ENCODE results near the gene GABBR1.

Gene GABBR1

DNA sequence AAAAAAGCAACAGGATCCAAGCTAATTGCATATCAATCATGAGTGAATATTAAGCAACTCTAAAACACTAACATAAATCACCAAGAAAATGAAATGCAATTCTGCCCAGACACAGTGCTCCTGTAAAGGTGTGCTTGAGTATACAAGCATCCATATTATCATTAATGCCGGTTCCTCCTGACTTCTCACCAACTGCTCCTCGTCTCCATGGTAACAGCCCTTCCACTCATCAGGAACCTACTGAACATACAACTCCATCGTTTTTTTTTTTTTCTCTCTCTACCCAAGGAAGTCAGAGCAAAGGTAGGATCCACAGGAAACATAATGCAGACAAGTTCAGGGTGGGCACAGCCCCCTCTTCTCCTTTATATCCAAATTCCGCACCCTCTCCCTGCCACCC lies 12.4 kb downstream of the GABBR1 start:
- DNase-seq (ENCODE audit: low read depth in 2 of 2): no peak

DNA sequence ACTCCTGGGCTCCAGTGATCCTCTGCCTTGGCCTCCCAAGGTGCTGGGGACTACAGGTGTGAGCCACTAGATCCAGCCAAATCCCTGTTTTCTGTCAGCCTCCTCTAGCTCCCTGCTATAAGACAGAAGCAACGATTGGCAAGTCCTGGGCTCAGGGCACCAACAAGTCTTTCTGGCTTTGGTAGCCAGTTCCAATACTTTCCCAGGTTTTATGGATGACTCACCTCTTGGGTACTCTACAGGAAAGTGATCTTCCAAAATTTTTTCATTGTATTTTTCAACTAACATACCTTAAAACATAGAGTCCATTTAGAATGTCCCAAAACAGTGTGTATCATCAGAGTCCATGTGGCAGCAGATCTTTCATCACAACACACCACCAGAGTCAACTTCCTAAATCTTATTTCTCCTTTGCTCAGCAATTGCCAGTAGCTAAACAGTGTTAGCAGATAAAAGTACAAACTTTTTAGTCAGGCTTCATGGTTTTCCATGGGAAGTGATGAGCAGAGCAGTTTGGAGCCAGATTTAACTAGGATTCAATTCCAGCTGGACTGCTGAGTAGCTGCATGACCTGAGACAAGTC lies 13.3 kb downstream of the GABBR1 start:
- DNase-seq (ENCODE audit: low read depth in 2 of 2): no peak

DNA sequence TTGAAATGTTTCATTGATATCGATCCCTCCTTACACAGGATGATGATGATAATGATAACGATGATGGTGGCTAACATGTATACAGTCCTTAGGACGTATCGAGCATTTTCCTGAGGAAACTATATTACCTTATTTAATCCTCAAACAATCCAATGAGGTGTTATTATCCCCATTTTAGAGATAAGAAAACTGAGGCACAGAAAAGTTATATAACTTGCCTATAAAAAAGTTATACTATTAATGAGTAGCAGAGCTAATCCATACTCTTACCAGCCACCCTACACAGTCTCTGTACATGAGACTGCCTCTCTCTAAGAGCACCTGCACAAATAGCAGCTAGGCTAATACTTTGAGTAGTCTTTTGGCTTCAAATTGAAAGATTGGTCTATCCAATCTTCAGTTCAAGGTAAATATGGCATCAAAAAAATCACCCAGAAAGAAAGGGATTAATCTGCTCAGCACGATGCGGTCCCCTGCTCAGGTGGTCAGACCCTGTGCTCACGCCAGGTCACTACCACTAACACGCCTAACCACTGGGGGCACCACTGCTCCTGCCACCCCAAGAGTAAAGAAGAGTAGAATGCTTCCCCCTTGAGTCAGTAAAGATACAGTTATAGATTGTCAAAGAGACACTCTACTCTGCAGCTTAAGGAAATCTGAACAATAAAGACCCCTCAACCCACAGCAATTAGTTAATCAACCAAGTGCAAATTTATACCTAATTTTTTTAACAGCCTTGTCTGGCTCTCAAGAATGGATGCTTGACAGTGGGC lies 15.0 kb downstream of the GABBR1 start:
- DNase-seq (ENCODE audit: low read depth in 2 of 2): no peak

DNA sequence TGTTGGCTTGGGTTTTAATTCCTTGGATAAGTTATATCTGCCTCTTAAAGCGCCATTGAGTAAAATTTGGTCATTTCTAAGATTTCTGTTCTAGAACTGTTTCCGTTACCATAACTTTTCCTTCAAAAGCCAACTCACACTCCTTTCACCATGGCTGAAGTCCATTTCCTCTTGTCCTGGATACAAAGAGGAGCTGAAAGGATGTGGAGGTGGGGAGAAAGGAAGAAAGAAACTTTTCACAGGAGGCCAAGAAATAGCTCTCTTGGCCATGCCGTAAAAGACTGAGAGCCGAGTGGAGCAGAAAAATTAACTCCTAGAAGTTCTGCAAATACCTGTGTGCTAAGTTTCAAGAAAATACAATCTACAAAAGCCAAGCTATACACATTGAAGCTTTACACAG lies 21.6 kb downstream of the GABBR1 start:
- DNase-seq (ENCODE audit: low read depth in 2 of 2): no peak

DNA sequence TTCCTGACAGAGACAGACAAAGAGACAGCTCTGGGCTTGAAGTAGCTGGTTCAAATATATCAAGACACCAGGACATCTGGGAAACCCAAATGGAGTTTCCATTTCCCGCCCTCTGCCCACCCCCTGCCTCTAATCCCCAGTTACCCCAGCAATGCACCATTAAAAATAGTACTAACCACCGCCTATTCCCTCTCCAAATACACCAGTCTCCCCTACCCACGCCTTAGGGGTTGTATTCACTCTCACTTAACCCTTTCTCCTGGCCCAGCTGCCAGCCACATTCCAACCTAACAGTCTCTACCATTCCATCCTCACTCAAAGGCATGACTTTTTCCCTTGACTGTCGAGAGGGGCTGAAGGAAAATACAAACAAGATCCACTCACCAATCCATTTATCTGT lies 22.4 kb downstream of the GABBR1 start:
- no peak for DNase-seq (ENCODE audit: low read depth in 2 of 2)

DNA sequence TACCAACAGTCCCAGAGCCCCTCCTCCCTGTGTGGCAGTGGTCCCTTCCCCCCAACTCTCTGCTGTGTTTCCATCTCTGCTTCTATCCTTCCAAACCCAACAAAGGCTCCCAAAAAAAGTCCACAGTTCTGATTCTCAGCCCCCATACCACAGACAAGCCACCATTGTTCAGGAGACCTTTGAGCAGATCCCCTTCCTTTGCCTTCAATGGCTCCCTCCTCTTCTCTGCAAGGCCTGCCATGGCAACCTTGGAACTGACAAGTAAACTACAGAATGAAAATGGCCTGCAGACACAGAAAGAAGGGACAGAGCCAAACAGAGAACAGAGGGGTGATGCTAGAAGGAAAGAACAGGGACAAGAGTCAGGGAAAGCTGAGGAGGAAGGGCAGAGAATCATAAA lies 24.9 kb downstream of the GABBR1 start:
- no peak for DNase-seq (ENCODE audit: low read depth in 2 of 2)

DNA sequence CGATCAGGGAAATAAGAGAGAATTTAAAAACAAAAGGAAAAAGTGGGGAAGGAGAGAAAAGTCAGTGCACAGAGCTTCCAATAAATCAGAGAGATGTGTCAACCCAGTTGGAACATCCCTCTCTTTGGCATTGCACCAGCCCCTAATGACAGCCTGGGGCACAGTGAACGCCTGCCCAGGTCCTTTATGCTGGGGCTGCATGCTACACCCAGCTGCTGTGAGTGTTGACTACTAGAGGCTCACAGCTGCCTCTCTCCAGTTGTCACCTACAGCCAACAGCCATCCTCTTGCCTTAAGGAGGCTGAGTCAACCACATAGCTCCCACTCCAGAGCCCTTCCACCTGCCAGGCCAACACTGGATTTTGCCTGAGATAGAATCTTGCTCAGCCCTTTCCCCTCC lies 29.1 kb downstream of the GABBR1 start:
- no peak for DNase-seq (ENCODE audit: low read depth in 2 of 2)

DNA sequence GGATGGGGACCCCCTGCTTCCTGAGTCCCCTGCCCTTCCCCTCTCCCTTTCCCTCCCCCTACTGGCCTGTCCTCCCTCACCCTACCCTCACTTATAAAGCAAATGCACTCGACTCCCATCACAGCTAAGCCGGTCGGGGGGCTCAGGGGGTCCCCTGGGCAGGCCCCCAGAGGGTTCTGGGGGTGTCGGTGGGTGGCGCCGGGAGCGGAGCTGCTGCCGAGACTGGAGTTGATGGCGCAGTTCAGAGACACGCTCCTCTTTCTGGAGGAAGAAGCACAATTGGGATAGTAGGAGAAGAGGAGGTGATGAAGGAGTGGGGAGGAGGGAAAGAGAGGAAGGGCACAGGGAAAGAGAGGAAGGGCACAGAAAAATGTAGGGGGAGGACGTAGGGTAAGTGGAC lies 29.5 kb downstream of the GABBR1 start:
- DNase-seq (ENCODE audit: low read depth in 2 of 2): no peak

DNA sequence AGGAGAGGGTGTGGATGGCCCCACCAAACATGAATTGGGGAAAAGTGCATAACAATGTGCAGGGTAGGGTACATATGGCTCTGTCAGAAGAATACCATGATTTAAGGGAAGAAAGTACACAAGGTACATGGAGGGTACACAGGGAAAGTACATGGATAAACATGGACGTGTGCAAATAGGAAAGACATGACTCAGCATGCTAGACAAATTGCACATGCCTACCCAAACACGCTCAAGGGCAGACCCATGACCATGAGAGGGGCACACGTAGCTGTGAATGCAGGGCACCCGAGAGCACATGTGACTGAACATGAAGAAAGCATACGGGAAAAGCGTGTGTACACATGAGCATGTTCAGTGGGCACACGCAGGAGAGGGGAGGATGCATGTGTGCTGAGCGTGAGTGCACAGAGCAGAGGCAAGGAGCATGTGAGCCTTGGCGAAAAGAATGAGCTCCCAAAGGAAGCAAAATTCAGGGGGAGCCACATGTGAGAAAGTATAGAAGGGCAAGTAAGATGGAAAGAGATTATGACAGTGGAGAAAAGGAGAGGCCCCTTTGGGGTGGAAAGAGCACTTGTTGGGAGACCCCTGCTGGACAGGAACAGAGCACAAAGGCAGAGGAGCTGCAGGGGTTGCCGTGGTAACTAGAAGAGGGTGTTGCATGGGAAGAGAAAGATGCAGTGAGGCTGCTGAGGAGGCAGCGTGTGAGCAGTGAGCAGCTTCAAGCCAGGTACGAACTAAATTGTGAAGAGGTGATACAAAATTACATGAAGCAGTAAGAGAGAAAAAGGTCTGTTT lies 30.2 kb downstream of the GABBR1 start:
- DNase-seq (ENCODE audit: low read depth in 2 of 2): no peak

DNA sequence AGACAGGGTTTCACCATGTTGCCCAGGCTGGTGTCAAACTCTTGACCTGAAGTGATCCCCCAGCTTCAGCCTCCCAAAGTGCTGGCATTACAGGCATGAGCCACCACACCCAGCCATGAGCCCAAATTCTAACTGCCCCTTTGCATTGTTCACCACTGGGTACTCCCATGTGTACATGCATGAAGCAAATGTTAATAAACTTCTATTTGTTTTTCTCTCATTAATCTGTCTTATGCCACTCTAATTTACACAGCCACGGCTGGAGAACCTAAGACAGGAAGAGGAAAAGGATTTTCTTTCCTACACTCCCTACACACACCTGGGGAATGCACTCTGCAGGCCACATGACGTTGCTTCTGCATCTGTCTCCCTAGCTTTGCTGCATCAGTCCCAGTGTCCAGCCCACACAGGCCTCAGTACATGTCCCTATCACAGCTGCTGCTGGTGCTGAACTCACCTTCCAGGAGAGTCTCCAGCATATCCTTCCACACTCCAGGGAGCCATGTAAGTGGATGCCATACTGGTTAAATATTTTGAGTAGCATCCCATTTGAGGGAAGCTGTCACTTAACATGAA lies 34.7 kb downstream of the GABBR1 start:
- no peak for DNase-seq (ENCODE audit: low read depth in 2 of 2)

DNA sequence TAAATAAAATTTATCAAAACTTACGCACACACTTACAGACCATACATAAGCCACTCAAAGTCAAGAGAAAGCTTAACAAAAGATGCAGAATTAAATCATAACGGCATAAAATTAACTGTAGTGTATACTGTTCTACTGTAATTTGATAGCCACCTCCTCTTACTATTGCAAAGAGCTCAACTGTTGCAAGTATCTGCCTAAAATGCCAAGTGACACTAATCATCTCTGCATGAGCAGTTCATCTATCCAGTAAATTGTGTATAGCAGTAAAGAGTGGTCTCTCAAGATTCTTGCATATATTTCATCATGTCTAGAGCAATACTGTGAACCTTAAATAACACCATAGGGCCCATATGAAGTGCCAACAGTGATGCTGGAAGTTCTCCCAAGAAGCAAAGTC lies 35.8 kb downstream of the GABBR1 start:
- no peak for DNase-seq (ENCODE audit: low read depth in 2 of 2)

DNA sequence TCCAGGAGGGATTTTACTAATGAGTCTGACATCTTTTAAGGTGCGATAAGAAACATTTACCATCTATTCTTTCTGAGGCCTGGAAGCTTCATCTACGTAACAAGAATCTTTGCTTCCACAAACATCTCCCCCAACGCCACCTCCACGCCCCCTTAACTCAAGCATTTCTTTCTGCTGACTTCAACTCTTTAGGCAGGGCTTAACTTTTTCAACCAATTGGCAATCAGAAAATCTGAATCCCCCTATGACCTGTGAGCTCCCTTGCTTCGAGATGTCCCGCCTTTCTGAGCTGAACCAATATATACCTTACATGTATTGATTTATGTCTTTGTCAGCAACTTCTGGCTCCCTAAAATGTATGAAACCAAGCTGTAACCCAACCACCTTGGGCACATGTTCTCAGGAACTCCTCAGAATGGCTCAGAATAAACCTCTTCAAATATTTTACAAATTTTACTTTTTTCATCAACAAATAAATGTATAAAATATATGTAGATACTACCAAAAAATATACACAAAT lies 36.5 kb downstream of the GABBR1 start:
- DNase-seq (ENCODE audit: low read depth in 2 of 2): no peak

DNA sequence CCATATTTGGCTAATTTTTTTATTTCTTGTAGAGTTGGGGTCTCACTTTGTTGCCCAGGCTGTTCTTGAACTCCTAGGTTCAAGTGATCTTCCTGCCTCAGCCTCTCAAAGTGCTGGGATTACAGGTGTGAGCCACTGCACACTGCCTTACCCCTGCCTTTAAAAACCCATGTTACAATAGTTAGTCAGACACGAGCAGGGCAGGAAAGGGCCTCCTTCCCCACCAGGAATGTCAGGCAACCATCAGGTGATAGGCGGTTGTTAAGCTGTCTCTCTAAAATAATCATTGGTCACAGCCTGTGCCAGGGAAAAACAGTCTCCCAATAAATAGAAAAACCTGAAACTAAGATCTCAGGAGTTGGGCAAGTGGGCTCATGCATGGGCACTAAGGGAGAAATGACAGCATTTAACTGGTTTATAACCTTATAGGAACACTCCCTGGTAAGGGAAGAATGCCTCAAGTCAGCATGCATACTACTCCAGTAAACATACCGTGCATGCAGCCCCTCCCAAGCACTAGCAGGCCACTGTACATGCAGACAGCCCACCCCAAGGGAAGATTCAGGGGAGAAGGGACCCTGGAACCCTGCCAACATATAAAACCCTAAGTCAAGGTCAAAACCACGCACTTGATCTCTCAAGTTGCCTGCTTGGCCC lies 39.7 kb downstream of the GABBR1 start:
- DNase-seq (ENCODE audit: low read depth in 2 of 2): no peak

DNA sequence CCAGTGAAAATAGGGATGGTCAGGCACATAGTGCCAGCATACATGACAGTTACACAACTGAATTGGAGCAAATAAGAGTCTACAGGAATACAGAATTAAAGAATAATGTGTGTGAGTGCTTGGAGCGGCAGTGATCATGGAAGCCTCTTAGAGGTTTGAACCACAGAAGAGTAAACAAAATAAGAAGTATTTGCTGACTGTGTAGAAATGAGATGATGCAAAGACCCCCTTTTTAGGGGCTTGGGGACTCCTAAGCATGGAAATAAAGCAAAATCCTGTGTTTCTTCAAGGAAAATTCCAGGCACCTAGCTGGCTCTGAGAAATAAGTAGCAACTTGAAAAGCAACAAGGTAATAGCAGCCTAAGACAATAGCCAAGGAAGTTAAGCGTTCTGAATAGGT lies 41.3 kb downstream of the GABBR1 start:
- no peak for DNase-seq (ENCODE audit: low read depth in 2 of 2)

DNA sequence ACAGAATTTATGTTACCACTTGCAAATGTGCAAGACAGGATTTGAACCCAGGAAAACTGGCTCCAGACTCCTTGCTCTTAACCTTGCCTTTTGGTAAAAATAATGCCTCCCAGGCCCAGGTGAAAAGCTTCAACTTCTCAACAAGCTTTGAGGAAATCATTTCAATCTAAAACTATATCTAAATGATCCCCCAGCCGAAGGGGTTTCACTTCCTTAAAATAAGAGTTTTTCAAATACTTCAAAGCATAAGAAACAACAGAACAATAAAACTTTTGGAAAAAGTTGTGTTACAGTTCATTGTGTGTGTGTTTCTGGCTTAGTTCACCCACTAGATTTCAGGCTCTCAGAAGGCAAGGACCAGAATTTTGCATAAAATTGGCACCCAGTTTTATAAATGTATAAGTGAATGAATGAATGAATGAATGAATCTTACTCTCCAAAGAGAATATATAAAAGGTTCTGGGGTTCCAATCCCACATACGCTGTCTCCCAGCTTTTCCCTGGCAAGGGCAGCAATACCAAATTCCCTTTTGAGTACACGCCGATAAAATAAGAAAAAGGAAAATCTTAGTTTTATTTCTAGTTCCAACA lies 42.7 kb downstream of the GABBR1 start:
- no peak for DNase-seq (ENCODE audit: low read depth in 2 of 2)

DNA sequence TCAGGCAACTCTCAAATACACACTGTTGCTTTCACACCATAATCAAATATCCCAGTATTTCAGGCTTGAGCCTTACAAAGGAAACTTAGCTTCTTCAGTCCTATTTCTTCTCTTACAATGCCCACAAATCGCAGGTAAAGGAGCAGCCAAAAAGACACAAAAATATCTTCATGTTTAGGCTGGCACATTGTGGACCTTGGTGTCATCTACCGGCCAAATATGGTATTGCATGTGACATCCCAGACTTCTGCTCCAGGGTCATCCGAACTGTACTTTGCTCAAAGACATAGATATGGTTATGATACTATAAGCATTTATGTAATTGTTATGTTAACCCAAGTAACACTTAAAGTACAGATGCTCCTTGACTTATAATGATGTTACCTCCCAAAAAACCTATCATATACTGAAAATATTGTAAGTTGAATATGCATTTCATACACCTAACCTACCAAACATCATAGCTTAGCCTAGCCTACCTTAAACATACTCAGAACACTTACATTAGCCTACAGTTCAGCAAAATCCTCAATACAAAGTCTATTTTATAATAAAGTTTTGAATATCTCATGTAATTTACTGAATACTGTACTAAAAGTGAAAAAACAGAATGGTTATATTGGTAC lies 43.4 kb downstream of the GABBR1 start:
- peak; percentile 27 to 36 for DNase-seq (ENCODE audit: low read depth in 2 of 2)

DNA sequence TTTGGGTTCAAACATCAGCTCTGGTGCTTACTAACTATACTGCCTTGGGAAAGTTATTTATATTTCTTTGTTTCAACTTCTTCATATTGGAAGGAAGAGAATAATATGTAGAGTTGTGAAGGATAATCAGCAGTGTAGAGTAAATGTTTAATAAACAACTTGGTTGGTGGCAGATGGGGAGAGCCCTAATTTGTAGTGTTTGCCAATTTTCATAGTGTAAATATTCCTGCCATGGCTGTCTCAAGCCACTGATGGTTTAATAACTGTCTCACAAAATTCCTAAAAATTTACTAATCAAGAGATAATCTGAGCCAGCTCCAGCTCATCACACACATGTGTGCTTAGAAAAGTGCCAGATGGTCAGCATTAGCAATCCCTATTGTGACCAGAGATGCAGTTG lies 48.2 kb downstream of the GABBR1 start, which contains the start of gene OR2H2:
TSS of gene OR2H2 (plus strand) at position 301 of the 400 bp plus-strand sequence. CDS start 2,824 bp downstream, outside the sequence.
- no peak for DNase-seq (ENCODE audit: low read depth in 2 of 2)

DNA sequence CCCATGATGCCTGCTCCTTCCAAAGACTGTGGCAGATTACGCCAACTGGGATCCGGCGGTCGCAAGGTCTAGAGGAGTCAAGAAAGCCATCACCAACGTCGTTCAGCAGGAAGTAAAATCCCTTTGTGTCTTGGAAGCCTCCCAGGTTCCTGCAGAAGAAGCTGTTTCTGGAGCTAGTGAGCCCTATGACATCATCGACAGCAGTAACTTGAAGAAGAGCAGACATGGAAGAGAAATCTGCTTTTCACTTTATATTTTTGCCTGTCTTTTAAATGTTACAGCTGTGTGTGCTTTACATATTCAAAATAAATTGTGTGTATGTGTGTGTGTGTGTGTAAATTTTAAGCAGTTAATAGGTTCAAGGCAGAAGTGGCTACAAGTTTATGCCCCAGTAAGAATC lies 55.4 kb downstream of the GABBR1 start:
- no peak for DNase-seq (ENCODE audit: low read depth in 2 of 2)

DNA sequence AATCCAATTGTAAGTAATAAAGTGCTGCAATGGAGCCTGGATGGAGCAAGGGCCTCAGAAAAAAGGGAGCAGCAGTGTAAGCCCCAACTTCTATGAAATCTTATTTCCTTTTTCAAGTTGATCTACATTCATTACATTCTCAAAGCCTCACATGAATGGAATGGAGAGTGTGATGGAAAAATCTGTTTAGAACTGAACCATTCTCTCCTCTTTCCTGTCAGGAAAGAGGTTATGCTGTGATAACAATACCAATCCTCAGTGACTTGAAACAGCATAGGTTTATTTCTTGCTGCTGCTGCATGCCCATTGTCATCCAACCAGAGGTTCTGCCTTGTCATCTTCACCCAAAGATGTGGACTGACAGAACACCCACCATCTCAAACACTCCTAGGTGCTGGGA lies 56.9 kb downstream of the GABBR1 start:
- DNase-seq (ENCODE audit: low read depth in 2 of 2): no peak

DNA sequence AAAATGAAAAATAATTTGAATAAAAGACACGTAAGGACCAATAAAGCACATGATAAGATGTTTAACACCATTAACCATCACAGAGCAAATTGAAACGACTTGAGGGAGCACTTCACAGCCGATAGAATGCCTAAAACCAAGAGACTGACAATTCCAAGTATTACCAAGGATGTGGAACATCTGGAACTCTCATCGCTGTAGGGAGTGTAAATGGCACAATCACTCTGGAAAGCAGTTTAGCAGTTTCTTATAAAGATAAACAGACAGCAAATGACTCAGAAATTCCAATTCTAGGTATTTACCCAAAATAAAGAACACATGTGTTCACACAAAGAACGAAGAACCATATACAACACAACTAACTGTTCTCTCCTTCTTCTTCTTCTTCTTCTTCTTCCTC lies 65.0 kb downstream of the GABBR1 start:
- no peak for DNase-seq (ENCODE audit: low read depth in 2 of 2)

DNA sequence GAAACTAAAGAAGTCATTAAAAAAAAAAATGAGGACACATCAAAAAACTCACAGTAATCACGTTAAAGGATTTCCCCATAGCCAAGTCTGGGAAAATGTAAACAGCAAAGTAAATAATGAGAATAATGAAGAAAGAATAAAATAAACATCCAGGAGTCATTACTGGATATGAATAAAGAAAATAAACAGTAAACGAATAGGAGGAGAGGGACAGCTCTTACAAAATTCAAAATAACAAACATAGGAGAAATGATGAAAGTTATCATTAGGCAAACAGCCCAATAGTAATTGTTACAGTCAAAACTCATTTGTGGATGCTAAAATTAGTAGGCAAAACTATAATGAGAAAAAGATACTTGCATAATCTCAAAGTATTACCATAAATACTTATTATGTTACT lies 65.4 kb downstream of the GABBR1 start:
- DNase-seq (ENCODE audit: low read depth in 2 of 2): no peak

Measured in activated CD4-positive, alpha-beta T cell treated with anti-CD3 and anti-CD28 coated beads for 24 hours (primary cell).